ENCODE results near the gene CD6. TPM values are rescaled to one million over a fixed set of nuclear protein-coding genes. Genes with fewer than 3 reads are reported as not detected.

CD6 gene
- total and polyA plus RNA-seq, 2 of the 8 experiments (the other 6 are each of a cell fraction or from before 2014, with no cell fraction given), result 0.03 TPM; not detected in 1

DNA sequence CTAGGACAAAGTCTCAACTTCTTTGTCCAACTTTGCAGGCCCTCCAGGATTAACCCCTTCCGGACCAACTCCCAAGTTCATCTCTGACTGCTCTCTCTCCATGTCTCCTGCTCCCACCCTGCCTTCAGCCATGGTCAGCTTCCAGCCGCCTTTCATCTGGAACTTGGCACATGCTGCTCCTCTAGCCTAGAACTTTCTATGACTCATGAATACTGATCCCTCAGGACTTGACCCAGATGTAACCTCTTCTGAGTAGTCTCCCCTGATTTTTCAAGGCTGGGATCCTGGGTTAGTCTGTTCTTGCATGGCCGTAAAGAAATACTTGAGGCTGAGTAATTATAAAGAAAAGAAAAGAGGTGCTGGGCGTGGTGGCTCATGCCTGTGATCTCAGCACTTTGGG, 14.3 kb upstream of the CD6 start:
- Histone ChIP-seq H3K9me3 (ENCODE audit: insufficient read depth in 2 of 2, low read depth in 1 of 2, low read length in 1 of 2) (no peaks in the 10 kb centered on the region), H2BK15ac (ENCODE audit: low read length) (no peak overlapping the region), H3K23ac (ENCODE audit: insufficient read length) (no peak overlapping the region), H3K27me3 (replicated peaks in 1 of 4; ENCODE audit: control insufficient read depth in 3 of 4, extremely low read depth in 1 of 4, insufficient read depth in 3 of 4, low read length in 3 of 4) (peaks cover 0 to 3% (median 0%) of the 10 kb centered on the region in 4 experiments; a peak in 1 of 7 replicates), H2BK20ac (ENCODE audit: low read length) (no peak overlapping the region), H4K20me1 (replicated peaks in 1 of 2; ENCODE audit: control insufficient read depth in 1 of 2, insufficient read depth in 2 of 2, low read length in 2 of 2) (no peaks in the 10 kb centered on the region), H3K9ac (replicated peaks in 1 of 4; ENCODE audit: extremely low read depth in 1 of 4, low read depth in 3 of 4, low read length in 3 of 4) (no peak overlapping the region), H3K36me3 (ENCODE audit: control insufficient read depth in 2 of 4, insufficient read depth in 4 of 4, low read length in 3 of 4) (no peaks in the 10 kb centered on the region), H2BK5ac (ENCODE audit: low read depth, low read length) (no peak overlapping the region), H4K91ac (replicated peaks; ENCODE audit: insufficient read length, low read length) (no peak overlapping the region), H2AFZ (ENCODE audit: low read length) (no peak overlapping the region), H4K8ac (ENCODE audit: extremely low read depth, insufficient read depth, low read length) (peak overlapping the region; percentile 11; the same call in 1 of the 2 replicates), H3K18ac (ENCODE audit: extremely low read depth, low read length) (no peak overlapping the region), H3K4me2 (ENCODE audit: insufficient read depth in 1 of 2, low read depth in 2 of 2, low read length in 2 of 2) (no peak overlapping the region), H3K4me1 (replicated peaks in 1 of 4; ENCODE audit: control insufficient read depth in 3 of 4, insufficient read depth in 4 of 4, low read length in 3 of 4) (peaks cover 0 to 5% (median 2%) of the 10 kb centered on the region in 4 experiments; a peak in 2 of 7 replicates), H3K14ac (ENCODE audit: insufficient read length) (no peak overlapping the region), H3K27ac (ENCODE audit: low read depth, low read length) (no peak overlapping the region), H3K23me2 (ENCODE audit: low read depth, low read length) (peaks cover 3% of the 10 kb centered on the region; the same call in 1 of the 2 replicates), H2AK5ac (ENCODE audit: low read depth, low read length) (no peak overlapping the region), H3K4me3 (ENCODE audit: extremely low read depth in 1 of 4, insufficient read depth in 2 of 4, low read depth in 3 of 4, low read length in 4 of 4) (no peak overlapping the region), H3K56ac (replicated peaks; ENCODE audit: insufficient read length, low read depth, low read length) (no peak overlapping the region), H3K79me2 (ENCODE audit: control insufficient read depth in 1 of 2, insufficient read depth in 2 of 2, low read length in 2 of 2) (no peaks in the 10 kb centered on the region), H4K5ac (ENCODE audit: insufficient read length, low read depth, low read length) (no peak overlapping the region), H2BK12ac (ENCODE audit: low read depth, low read length) (no peak overlapping the region), H2BK120ac (replicated peaks; ENCODE audit: low read depth, low read length) (no peak overlapping the region), H3K4ac (replicated peaks; ENCODE audit: insufficient read length, low read depth, low read length) (no peak overlapping the region), H3K79me1 (ENCODE audit: low read depth, low read length) (no peaks in the 10 kb centered on the region)
- DNase-seq (ENCODE audit: low read depth in 1 of 2, low spot score in 2 of 2) (no peak), FAIRE-seq (no peak)
- ChIA-PET CTCF (ENCODE audit: partially characterized antibody) (no interaction called here), POLR2A (ENCODE audit: partially characterized antibody) (no interaction called here)
- 96% methylated on average over 4 of the region's 4 CpGs; no CpG with 5 or more reads in 1 of the 2 experiments for WGBS, 2 experiments (ENCODE audit: extremely low coverage in 1 of 2, insufficient coverage in 1 of 2, insufficient read length in 1 of 2, insufficient replicate concordance in 2 of 2, low coverage in 1 of 2, low lambda C conversion rate in 2 of 2, missing lambda C conversion rate in 1 of 2)
- no peak for TF ChIP-seq EZH2 (IDR thresholded peaks at IDR 0.05; ENCODE audit: low read depth, low read length, severe bottlenecking)
- no peak for TF ChIP-seq SIRT6 (IDR thresholded peaks at IDR 0.05; ENCODE audit: low read length)
- TF ChIP-seq POLR2A (IDR thresholded peaks at IDR 0.05; ENCODE audit: control extremely low read depth in 1 of 2, low read depth in 2 of 2, low read length in 2 of 2), result no peak
- no peak for TF ChIP-seq TEAD4 (IDR thresholded peaks at IDR 0.05; ENCODE audit: low read depth, low read length)
- no peak for TF ChIP-seq BACH1 (IDR thresholded peaks at IDR 0.05; ENCODE audit: low read length)
- TF ChIP-seq HDAC6 (IDR thresholded peaks at IDR 0.05; ENCODE audit: low read depth, low read length), result no peak
- TF ChIP-seq HDAC2 (IDR thresholded peaks at IDR 0.05; ENCODE audit: borderline replicate concordance in 1 of 2, low read depth in 2 of 2, low read length in 2 of 2), result no peak
- no peak for TF ChIP-seq RFX5 (IDR thresholded peaks at IDR 0.05; ENCODE audit: borderline replicate concordance, low read depth, low read length)
- no peak for TF ChIP-seq SRF (IDR thresholded peaks at IDR 0.05; ENCODE audit: low read depth, low read length)
- TF ChIP-seq CBX5 (IDR thresholded peaks at IDR 0.05; ENCODE audit: low read depth, low read length), result no peak
- TF ChIP-seq RAD21 (IDR thresholded peaks at IDR 0.05 in 1 of 2, conservative IDR thresholded peaks at IDR 0.05 in 1 of 2; ENCODE audit: low read depth in 2 of 2, low read length in 2 of 2), result no peak
- no peak for TF ChIP-seq CREB1 (IDR thresholded peaks at IDR 0.05)
- no peak for TF ChIP-seq RNF2 (IDR thresholded peaks at IDR 0.05; ENCODE audit: borderline replicate concordance, low read depth, low read length, missing control alignments, poor library complexity, severe bottlenecking)
- no peak for TF ChIP-seq KDM4A (IDR thresholded peaks at IDR 0.05; ENCODE audit: low read depth, low read length, severe bottlenecking)
- no peak for TF ChIP-seq CEBPB (IDR thresholded peaks at IDR 0.05; ENCODE audit: low read depth, low read length)

Measured in H1 (cell line).